Measurements from ENCODE around the gene TGFB1. TPM values are rescaled to one million over a fixed set of nuclear protein-coding genes. Genes with fewer than 3 reads are reported as not detected.

The TGFB1 gene
- total RNA-seq, 1 donor from 2014 or later = 125 TPM

DNA sequence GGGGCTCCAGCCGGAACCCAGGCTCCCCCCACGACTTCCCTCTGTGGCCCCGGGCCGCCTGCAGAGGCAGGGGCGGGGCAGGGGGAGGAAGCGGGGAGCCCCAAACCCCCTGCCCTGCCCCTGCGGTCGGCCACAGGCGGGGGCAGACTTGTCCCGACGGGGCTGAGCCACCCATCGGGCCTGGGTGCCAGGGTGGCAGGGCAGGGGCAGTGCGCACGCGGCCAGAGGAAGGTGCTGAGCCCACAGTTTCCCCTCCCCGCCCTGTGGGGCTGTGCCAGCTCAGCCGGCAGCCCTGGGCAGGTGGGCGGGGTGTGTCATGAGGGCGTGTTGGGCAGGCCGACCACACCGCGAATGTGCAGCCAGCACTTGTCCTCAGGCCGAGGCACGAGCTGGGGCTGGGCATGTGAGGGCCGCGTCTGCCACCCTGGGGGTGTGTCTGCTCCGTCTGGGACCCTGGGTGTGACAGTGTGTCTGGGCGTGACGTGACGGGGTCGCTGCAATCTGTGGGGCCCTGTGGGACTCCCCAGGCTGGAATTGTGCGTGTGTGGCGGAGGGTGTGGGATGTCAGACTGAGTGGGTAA lies 26.1 kb downstream of the TGFB1 start:
- Mint-ChIP-seq H3K27me3 (no peaks in the 10 kb centered on the region), H3K27ac (peak overlapping the region; percentile 98), H3K36me3 (ENCODE audit: low read depth) (peaks cover 69% of the 10 kb centered on the region), H3K9me3 (no peaks in the 10 kb centered on the region), H3K4me1 (peaks cover 64% of the 10 kb centered on the region), H3K4me3 (peak overlapping the region; percentile 91)
- peak; percentile 90 for DNase-seq
- intact Hi-C loops (cut with micrococcal nuclease) = loop anchor here (1.0 kb wide), 3 partner anchors 17 to 64 kb away; partner anchors contain the start of gene CCDC97

DNA sequence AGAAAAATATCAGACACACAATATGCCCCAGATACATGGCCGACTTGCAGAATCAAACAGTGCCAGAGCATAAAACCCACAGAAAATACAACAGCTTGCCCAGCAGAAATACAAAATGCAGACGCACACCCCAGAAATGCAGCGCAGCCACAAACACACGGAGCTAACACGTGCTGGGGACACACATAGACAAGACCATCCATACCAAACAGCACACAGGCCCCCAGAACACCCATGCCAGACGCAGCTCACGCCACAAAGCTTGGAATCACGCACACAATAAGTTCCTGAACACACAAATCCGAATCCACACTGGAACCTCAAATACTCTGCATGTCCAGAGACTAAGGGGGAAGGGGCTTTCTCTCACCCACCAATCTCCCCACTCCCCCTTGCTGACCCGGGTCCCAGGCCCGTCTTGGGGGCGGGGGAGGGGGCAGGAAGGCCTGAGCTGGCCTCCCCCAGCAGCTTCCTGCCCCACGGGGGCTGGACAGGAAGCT lies 26.6 kb downstream of the TGFB1 start:
- Mint-ChIP-seq H3K9me3 (no peaks in the 10 kb centered on the region), H3K36me3 (ENCODE audit: low read depth) (peaks cover 67% of the 10 kb centered on the region), H3K27ac (peak overlapping the region; percentile 84), H3K4me3 (peak overlapping the region; percentile 79), H3K27me3 (no peaks in the 10 kb centered on the region), H3K4me1 (peaks cover 60% of the 10 kb centered on the region)
- intact Hi-C loops (cut with micrococcal nuclease) = loop anchor here (1.0 kb wide), 1 partner anchor 17 kb away; the partner anchor contains the start of gene CCDC97
- no peak for DNase-seq

DNA sequence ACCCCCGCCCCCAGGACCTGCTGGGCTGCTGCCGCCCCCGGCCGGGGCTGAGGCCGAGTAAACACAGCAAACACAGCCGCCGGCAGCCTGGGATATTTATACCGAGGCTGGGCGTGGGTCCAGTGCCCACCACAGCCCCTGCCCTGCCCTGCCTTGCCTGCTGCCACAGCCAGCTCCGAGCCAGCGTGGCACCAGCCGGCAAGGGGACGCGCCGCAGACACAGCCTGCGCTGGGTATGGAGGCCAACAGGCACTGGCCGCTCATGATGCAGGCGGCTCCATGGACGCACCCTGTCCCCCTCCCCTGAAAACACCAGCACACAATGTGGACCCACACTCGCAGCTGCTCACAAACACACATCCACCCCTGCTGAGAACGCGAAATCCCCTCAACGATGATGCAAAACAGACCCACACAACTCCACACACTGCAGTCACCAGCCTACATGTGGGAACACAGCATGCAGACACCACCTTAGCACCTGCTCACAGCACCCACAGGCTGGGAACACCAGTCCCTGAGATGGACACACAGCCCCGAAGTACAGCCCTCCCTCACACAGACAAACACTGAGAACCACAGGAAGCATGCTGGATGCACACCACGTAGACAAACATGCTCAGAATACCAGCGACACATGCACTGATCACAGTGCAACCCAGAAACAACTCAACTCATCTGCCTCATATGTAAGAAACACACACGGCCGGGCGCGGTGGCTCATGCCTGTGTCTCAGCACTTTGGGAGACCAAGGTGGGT lies 27.6 kb downstream of the TGFB1 start:
- peak; percentile 70 for DNase-seq
- H3K9me3 Mint-ChIP-seq = no peaks in the 10 kb centered on the region
- H3K27ac Mint-ChIP-seq = peak overlapping the region; percentile 84
- peaks cover 61% of the 10 kb centered on the region for H3K36me3 Mint-ChIP-seq (ENCODE audit: low read depth)
- H3K27me3 Mint-ChIP-seq = no peaks in the 10 kb centered on the region
- intact Hi-C loops (cut with micrococcal nuclease) = no loop called here
- peak overlapping the region; percentile 79 for H3K4me3 Mint-ChIP-seq
- H3K4me1 Mint-ChIP-seq = peaks cover 53% of the 10 kb centered on the region

DNA sequence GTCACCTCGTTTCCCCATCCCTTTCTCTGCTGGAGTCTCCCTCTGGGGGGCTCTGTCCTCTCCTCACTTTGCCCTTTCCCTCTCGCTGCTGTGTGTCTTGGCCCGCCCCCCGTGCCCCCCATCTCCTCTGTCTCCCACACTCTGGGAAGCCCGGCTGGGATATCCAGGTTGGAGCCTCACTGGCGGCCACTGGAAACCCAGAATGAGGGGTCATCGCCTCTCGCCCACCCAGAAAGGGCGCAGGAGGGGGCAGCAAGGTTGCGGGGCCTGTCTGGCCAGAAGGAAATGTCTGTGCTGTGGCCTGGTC lies 28.1 kb downstream of the TGFB1 start:
- peaks cover 61% of the 10 kb centered on the region for H3K36me3 Mint-ChIP-seq (ENCODE audit: low read depth)
- DNase-seq = no peak
- intact Hi-C loops (cut with micrococcal nuclease) = no loop called here
- H3K27me3 Mint-ChIP-seq = no peaks in the 10 kb centered on the region
- no peak overlapping the region for H3K4me3 Mint-ChIP-seq
- no peaks in the 10 kb centered on the region for H3K9me3 Mint-ChIP-seq
- H3K27ac Mint-ChIP-seq = peak overlapping the region; percentile 81
- peaks cover 54% of the 10 kb centered on the region for H3K4me1 Mint-ChIP-seq

DNA sequence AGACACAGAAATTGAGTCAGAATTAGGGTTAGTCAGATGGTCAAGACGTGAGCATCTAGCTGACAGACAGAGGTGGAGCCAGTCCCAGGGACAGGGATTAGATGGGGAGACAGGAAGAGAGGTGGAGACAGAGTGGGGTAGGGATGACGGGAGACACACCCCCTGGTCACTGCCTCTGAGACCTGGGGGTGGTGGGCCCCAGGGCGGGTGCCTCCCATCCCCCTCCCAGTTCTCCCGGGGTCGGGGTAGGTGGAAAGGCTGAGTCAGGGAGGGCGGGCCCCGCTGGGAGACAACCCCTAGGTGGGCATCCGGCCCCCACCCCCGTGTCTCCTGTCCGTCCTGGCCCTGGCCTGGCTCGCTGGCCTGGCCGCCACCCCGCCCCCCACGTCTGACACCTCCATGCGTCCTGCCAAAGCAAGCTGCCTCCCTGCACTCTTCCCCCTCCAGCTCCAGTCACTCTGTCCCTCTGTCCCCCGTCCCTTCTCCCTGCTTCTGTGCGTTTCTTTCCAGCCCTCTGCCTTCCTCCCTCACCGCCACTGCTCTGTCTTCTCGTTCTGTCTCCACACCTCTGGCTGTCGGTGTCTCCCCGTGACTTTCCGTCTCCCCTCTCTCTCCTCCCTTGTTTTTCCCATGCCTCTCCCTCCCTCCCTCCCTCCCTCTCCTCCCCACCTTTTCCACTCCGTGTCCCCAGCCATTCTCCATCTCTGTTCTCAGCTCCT lies 28.6 kb downstream of the TGFB1 start:
- Mint-ChIP-seq H3K36me3 (ENCODE audit: low read depth) (peaks cover 59% of the 10 kb centered on the region), H3K4me3 (peak overlapping the region; percentile 7), H3K4me1 (peaks cover 52% of the 10 kb centered on the region), H3K9me3 (no peaks in the 10 kb centered on the region), H3K27me3 (no peaks in the 10 kb centered on the region), H3K27ac (peak overlapping the region; percentile 81)
- intact Hi-C loops (cut with micrococcal nuclease) = no loop called here
- DNase-seq = no peak

DNA sequence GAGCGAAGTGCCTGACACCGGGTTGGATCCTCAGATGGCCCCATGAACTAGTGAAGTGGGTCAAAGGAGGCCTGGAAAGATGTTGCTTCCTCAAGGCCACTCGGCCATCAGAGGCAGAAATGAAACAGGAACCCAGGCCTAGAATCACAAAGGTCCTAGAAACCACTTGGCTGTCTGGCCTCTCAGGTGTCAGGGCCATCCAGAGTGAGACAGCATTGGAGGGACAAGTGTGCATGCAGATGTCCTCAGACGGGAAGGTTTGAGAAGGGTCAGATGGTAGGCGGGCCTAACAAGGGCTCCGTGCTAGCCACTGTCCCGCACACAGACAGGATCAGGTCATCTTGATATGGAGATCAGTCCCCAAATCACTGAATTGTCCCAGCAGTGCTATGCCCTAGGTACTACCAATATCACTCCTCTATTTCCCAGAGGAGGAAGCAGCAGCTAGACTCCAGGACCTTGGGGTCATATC lies 29.5 kb downstream of the TGFB1 start:
- peaks cover 52% of the 10 kb centered on the region for H3K4me1 Mint-ChIP-seq
- H3K36me3 Mint-ChIP-seq (ENCODE audit: low read depth) = peaks cover 67% of the 10 kb centered on the region

DNA sequence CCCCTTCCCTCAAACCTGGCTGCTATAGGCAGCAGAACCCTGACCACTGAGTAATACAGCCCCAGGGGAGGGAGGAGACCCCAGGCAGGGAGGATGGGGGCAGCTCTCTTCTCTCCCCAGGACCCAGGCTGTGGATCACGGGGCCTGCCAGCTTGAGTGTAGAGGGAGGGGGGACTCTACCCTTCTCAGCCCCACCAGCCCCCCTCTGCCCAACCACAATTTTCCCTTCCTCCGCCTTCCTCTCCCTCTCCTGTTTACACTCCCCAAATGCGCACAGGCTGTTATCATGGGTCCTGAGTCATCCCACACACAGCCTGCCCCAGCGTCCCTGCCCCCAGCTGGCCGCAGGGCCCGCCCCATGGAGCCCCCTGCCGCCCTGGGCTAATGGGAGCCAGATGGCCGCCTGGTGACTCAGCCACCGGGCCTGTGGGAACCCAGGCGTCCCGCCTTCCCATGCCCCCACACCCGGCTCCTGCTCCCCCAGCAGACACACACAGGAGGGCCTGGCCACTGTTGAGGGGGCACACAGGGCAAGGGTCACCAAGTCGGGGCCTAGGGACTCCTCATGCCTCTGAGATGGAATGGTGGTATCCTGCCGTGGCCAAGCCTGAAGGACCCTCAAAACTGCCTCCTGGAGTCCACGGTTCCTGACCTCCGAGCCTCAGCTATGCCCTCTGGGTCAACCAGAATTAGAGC lies 30.1 kb downstream of the TGFB1 start:
- Mint-ChIP-seq H3K4me3 (peak overlapping the region; percentile 15), H3K27ac (peak overlapping the region; percentile 84), H3K9me3 (no peaks in the 10 kb centered on the region), H3K36me3 (ENCODE audit: low read depth) (peaks cover 66% of the 10 kb centered on the region), H3K27me3 (no peaks in the 10 kb centered on the region), H3K4me1 (peaks cover 45% of the 10 kb centered on the region)
- DNase-seq = no peak
- intact Hi-C loops (cut with micrococcal nuclease) = no loop called here

More for the DNA sequence above, 29.5 kb downstream of the TGFB1 start:
- Mint-ChIP-seq H3K27me3 (no peaks in the 10 kb centered on the region), H3K27ac (peak overlapping the region; percentile 81), H3K9me3 (no peaks in the 10 kb centered on the region), H3K4me3 (no peak overlapping the region)
- intact Hi-C loops (cut with micrococcal nuclease) = no loop called here
- no peak for DNase-seq

DNA sequence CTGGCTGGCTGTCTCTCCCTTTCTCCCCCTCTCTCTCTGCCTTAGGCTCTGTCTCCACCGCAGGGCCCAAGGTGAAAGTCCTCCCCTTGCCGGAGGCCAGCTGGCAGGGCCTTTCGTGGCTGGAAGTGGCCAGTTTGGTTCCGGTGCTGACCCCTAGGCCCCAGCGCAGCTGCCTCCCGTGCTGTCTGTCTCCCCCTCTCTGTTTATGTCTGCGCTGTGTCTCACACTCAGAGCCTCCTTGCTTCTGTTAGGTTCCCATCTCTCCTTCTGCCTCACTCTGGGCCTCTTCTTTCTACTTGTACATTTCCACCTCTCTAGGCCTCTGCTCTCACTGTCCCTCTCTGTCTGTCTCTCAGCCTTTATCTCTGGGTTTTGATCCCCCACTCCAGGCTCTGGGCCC lies 30.7 kb downstream of the TGFB1 start:
- H3K9me3 Mint-ChIP-seq = no peaks in the 10 kb centered on the region
- intact Hi-C loops (cut with micrococcal nuclease) = no loop called here
- H3K27ac Mint-ChIP-seq = peak overlapping the region; percentile 84
- DNase-seq = no peak
- H3K36me3 Mint-ChIP-seq (ENCODE audit: low read depth) = peaks cover 66% of the 10 kb centered on the region
- no peaks in the 10 kb centered on the region for H3K27me3 Mint-ChIP-seq
- peaks cover 40% of the 10 kb centered on the region for H3K4me1 Mint-ChIP-seq
- peak overlapping the region; percentile 15 for H3K4me3 Mint-ChIP-seq

DNA sequence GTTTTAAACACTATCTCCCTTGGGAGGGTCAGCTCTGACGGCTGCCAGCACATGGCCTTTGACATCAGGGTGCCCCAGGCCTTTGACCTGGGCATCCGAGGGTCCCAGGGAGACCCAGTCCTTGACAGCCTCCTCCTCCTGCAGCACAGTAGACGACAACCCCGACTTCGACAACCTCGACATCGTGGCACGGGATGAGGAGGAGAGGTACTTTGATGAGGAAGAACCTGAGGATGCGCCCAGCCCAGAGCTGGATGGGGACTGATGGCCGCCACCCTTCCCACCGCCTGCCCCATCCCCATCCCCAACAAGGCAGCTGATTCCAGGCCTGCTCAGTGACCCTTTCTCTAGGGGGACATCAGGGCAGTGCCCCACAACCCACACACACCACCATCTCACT lies 31.3 kb downstream of the TGFB1 start:
- Mint-ChIP-seq H3K4me1 (peaks cover 38% of the 10 kb centered on the region), H3K36me3 (ENCODE audit: low read depth) (peaks cover 69% of the 10 kb centered on the region)
- intact Hi-C loops (cut with micrococcal nuclease) = no loop called here

DNA sequence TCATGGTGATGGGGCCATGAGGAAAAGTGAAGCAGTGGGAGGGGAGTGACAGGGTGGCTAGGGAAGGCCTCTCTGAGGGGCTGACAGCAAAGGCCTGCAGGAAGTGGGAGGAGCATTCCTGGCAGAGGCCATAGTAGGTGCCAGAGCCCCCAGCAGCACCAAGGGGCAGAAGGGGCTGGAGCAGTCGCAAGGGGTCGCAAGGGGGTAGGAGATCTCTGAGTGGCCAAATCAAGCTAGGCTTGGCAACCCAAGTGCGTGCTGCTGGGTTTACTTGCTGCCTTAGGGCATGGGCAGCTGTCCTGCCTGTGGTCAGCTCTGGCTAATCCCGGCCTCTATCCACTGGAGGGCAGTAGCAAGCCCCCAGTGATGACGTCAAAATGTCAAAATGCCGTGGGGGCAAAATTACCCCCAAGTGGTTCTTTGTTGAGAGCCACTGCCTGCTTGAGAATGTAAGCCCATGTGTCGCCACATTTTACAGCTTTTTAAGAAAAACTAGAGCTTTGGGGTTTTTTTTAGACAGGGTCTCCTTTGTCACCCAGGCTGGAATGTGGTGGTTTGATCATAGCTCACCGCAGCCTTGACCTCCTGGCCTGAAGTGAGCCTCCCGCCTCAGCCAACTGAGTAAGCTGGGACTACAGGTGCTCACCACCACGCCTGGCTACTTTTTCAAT lies 32.0 kb downstream of the TGFB1 start:
- H3K4me1 Mint-ChIP-seq = peaks cover 33% of the 10 kb centered on the region
- DNase-seq = no peak
- intact Hi-C loops (cut with micrococcal nuclease) = no loop called here
- H3K36me3 Mint-ChIP-seq (ENCODE audit: low read depth) = peaks cover 71% of the 10 kb centered on the region
- H3K27me3 Mint-ChIP-seq = no peaks in the 10 kb centered on the region
- peak overlapping the region; percentile 45 for H3K27ac Mint-ChIP-seq
- H3K4me3 Mint-ChIP-seq = no peak overlapping the region
- no peaks in the 10 kb centered on the region for H3K9me3 Mint-ChIP-seq

More for the DNA sequence above, 31.3 kb downstream of the TGFB1 start:
- Mint-ChIP-seq H3K27me3 (no peaks in the 10 kb centered on the region), H3K4me3 (no peak overlapping the region), H3K9me3 (no peaks in the 10 kb centered on the region), H3K27ac (peak overlapping the region; percentile 84)
- no peak for DNase-seq

DNA sequence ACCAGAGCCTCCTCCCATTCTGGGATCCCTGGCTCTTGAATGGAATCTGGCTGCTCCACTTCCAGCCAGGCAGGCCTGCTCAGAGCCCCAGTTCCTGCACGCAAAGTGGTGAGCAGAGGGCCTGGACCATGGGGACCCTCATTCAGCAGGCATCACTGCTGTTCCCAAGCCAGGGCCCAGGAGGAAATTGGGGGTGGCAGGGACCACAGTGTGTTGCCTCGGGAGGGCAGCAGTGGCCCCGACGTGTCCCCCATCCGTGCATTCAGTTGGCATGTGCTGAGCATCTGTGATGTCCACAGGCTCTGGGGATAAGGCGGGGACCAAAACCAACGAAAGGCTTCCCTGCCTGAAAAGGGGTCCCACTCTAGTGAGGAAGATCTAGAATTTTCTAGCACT lies 32.5 kb downstream of the TGFB1 start:
- intact Hi-C loops (cut with micrococcal nuclease) = no loop called here
- Mint-ChIP-seq H3K27me3 (no peaks in the 10 kb centered on the region), H3K4me1 (peaks cover 27% of the 10 kb centered on the region), H3K9me3 (no peaks in the 10 kb centered on the region), H3K36me3 (ENCODE audit: low read depth) (peaks cover 72% of the 10 kb centered on the region), H3K4me3 (no peak overlapping the region), H3K27ac (peak overlapping the region; percentile 45)
- no peak for DNase-seq

DNA sequence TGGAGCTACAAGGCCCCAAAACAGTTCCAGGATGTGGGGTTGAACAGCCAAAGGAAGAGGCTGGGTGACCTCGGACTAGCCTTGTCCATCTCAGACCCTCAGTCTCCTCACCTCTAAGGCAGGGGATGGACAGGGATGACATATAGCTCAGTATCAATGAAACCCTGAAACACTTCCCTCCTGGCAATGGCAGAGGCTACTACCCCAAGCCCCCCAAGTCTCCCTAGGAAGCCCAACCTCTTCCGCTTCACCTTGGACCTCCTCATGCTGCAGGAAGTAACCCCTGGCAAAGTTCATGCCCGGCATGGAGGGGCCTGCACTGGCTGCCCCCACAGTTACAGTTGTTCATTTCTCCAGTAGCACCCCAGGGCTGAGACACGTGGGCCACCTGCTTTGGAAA lies 33.2 kb downstream of the TGFB1 start:
- no peaks in the 10 kb centered on the region for H3K27me3 Mint-ChIP-seq
- DNase-seq = no peak
- H3K9me3 Mint-ChIP-seq = no peaks in the 10 kb centered on the region
- intact Hi-C loops (cut with micrococcal nuclease) = no loop called here
- H3K27ac Mint-ChIP-seq = peak overlapping the region; percentile 51
- H3K4me3 Mint-ChIP-seq = no peak overlapping the region
- H3K36me3 Mint-ChIP-seq (ENCODE audit: low read depth) = peaks cover 74% of the 10 kb centered on the region
- peaks cover 25% of the 10 kb centered on the region for H3K4me1 Mint-ChIP-seq

DNA sequence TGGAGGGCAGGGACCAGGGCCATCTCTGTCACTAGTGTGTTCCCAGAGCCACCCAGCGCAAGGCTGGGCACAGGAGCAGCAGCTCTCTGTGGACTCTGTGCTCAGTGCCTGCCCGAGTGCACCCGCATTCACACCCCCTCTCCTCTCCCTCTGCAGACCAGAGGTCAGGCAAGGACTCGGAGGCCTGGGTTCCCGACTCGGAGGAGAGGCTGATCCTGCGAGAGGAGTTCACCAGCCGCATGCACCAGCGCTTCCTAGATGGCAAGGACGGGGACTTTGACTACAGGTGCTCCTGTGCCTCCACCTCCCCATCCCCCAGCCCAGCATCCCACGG lies 33.6 kb downstream of the TGFB1 start:
- DNase-seq = no peak
- Mint-ChIP-seq H3K4me1 (peaks cover 20% of the 10 kb centered on the region), H3K9me3 (no peaks in the 10 kb centered on the region), H3K27me3 (no peaks in the 10 kb centered on the region), H3K27ac (peak overlapping the region; percentile 37), H3K36me3 (ENCODE audit: low read depth) (peaks cover 69% of the 10 kb centered on the region), H3K4me3 (no peak overlapping the region)
- intact Hi-C loops (cut with micrococcal nuclease) = no loop called here

Data from activated CD4-positive, alpha-beta T cell treated with anti-CD3 and anti-CD28 coated beads, Interleukin-2, amount 10 ng/mL, durations not matched to agents 24 days and 14 days (primary cell).